ENCODE data around the gene RAB3GAP1. TPM values are rescaled to one million over a fixed set of nuclear protein-coding genes. Genes with fewer than 3 reads are reported as not detected.
"Not testable (repeated sequence)": the region's sequence is repeated elsewhere in the genome, so short reads cannot be mapped to it uniquely, and the experiment has no call there.

Gene RAB3GAP1
- total RNA-seq, 1 experiment from 2014 or later = 36.8 TPM

DNA sequence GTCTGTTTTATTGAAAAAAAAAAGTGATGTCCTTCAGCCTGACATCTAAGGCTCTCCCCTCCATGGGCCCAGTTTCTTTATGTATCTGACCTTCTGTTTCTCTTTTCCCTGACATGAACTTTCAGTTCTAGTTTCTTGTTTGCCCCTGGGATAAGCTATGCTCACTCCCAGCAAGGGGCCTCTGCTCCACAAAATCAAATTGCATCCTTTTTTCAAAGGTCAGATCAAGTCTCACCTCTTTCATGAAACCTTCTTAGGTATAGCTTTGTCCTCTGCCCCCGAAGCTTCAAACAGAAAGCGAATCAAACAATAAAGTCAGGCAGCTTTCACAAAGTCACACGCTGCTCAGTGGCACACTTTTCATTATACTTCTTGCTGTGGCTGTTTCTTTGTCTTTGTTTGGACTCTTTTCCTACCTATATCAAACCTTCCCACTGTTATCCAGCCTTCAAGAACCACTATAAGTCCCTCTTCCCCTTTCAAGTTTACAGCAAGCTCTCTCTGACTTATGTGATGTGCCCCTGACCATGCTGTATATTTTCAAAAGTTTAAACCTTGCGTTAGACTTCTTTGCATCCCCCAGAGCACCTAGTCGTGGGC, 28.1 kb upstream of the RAB3GAP1 start:
- no peaks in the 10 kb centered on the region for H3K36me3 ChIP-seq (ENCODE audit: low read depth)
- POLR2A ChIA-PET (ENCODE audit: unreplicated experiment) = no interaction called here
- BruUV-seq (replicated peaks) = no TSS peak
- H3K4me2 ChIP-seq = no peak overlapping the region
- CTCF ChIA-PET = no interaction called here
- H3K4me3 ChIP-seq = no peak overlapping the region
- no peak overlapping the region for H3K27ac ChIP-seq
- H3K9me3 ChIP-seq (ENCODE audit: insufficient read depth, low read depth) = no peaks in the 10 kb centered on the region
- no peaks in the 10 kb centered on the region for H3K9me2 ChIP-seq (ENCODE audit: insufficient read depth)
- H3K27me3 ChIP-seq (ENCODE audit: insufficient read depth, low read depth) = no peaks in the 10 kb centered on the region
- no peak for TF ChIP-seq EZH2 (IDR thresholded peaks at IDR 0.05; ENCODE audit: low read depth)
- TF ChIP-seq, protein P1, sequence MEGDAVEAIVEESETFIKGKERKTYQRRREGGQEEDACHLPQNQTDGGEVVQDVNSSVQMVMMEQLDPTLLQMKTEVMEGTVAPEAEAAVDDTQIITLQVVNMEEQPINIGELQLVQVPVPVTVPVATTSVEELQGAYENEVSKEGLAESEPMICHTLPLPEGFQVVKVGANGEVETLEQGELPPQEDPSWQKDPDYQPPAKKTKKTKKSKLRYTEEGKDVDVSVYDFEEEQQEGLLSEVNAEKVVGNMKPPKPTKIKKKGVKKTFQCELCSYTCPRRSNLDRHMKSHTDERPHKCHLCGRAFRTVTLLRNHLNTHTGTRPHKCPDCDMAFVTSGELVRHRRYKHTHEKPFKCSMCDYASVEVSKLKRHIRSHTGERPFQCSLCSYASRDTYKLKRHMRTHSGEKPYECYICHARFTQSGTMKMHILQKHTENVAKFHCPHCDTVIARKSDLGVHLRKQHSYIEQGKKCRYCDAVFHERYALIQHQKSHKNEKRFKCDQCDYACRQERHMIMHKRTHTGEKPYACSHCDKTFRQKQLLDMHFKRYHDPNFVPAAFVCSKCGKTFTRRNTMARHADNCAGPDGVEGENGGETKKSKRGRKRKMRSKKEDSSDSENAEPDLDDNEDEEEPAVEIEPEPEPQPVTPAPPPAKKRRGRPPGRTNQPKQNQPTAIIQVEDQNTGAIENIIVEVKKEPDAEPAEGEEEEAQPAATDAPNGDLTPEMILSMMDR (conservative IDR thresholded peaks at IDR 0.05) = no peak
- H3F3A ChIP-seq (ENCODE audit: insufficient read depth, low read depth) = no peaks in the 10 kb centered on the region
- no peaks in the 10 kb centered on the region for H3K4me1 ChIP-seq (replicated peaks; ENCODE audit: insufficient read depth)
- no peaks in the 10 kb centered on the region for H3K79me2 ChIP-seq (ENCODE audit: low read depth)
- H4K20me1 ChIP-seq (ENCODE audit: insufficient read depth) = no peaks in the 10 kb centered on the region
- DNase-seq = no peak
- H2AFZ ChIP-seq = no peak overlapping the region
- intact Hi-C loops (cut with micrococcal nuclease; ENCODE audit: unreplicated experiment) = no loop called here

DNA sequence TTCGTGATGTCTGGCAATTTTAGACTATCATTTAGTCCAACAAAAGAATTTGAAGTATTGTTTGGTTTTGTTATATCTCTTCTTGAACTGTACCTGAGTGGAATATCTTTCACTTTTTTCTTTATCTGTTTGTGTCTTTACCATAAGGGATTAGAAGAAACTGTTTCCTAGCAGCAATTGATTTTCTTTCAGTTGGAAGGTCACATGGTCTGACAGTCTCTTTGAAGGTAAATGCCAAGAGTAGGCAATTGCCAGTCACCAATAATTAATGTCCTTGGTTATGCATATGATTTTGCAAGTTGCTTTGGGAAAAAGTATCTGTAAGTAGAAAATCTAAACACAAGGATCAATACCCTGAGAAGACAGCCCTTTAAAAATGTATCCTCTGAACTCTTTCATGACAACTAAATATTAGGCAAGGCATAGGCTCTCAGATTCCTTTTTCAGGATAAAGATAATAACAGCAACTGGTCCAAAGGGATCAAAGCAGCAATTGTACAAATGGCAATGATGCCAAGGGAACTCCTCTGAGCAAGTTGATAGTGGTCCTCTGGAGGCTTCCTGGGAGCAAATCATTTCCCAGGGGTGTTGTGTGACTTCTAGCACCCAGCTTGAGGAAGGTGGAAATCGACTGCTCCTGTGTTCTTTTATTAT, 22.5 kb upstream of the RAB3GAP1 start:
- no peak for DNase-seq
- no peak overlapping the region for H2AFZ ChIP-seq
- H3K27me3 ChIP-seq (ENCODE audit: insufficient read depth, low read depth) = no peaks in the 10 kb centered on the region
- H3K9me3 ChIP-seq (ENCODE audit: insufficient read depth, low read depth) = no peaks in the 10 kb centered on the region
- no peak overlapping the region for H3K27ac ChIP-seq
- no peaks in the 10 kb centered on the region for H4K20me1 ChIP-seq (ENCODE audit: insufficient read depth)
- intact Hi-C loops (cut with micrococcal nuclease; ENCODE audit: unreplicated experiment) = no loop called here
- BruUV-seq (replicated peaks) = no TSS peak
- H3K4me2 ChIP-seq = no peak overlapping the region
- no peak overlapping the region for H3K4me3 ChIP-seq
- no peaks in the 10 kb centered on the region for H3K36me3 ChIP-seq (ENCODE audit: low read depth)
- no peaks in the 10 kb centered on the region for H3K79me2 ChIP-seq (ENCODE audit: low read depth)
- H3K4me1 ChIP-seq (replicated peaks; ENCODE audit: insufficient read depth) = no peaks in the 10 kb centered on the region
- H3F3A ChIP-seq (ENCODE audit: insufficient read depth, low read depth) = no peaks in the 10 kb centered on the region
- no peaks in the 10 kb centered on the region for H3K9me2 ChIP-seq (ENCODE audit: insufficient read depth)
- POLR2A ChIA-PET (ENCODE audit: unreplicated experiment) = no interaction called here
- TF ChIP-seq EZH2 (IDR thresholded peaks at IDR 0.05; ENCODE audit: low read depth) = no peak
- CTCF ChIA-PET = no interaction called here

DNA sequence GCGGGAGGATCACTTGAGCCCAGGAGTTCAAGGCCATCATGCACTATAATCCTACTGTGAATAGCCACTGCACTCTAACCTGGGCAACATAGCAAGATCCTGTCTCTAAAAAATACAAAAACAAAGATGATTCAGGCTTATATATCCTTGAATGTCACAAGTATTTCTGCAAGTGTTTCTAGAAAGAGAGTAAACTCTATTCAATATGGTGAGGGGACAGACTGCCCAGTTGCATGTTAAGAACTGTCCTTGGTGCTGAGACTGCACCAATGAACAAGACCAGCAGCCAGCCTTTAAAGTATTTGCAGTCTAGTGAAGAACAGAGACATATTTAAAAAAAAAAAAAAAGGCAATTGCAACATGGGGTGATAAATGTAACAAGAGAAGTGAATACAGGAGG, 21.3 kb upstream of the RAB3GAP1 start:
- Histone ChIP-seq H3K79me2 (ENCODE audit: low read depth) (no peaks in the 10 kb centered on the region), H3K9me3 (ENCODE audit: insufficient read depth, low read depth) (no peaks in the 10 kb centered on the region), H3K4me3 (no peak overlapping the region), H2AFZ (no peak overlapping the region), H3K27ac (no peak overlapping the region), H3K27me3 (ENCODE audit: insufficient read depth, low read depth) (no peaks in the 10 kb centered on the region), H4K20me1 (ENCODE audit: insufficient read depth) (no peaks in the 10 kb centered on the region), H3F3A (ENCODE audit: insufficient read depth, low read depth) (no peaks in the 10 kb centered on the region), H3K36me3 (ENCODE audit: low read depth) (no peaks in the 10 kb centered on the region), H3K4me2 (no peak overlapping the region), H3K9me2 (ENCODE audit: insufficient read depth) (no peaks in the 10 kb centered on the region), H3K4me1 (replicated peaks; ENCODE audit: insufficient read depth) (no peaks in the 10 kb centered on the region)
- intact Hi-C loops (cut with micrococcal nuclease; ENCODE audit: unreplicated experiment) = no loop called here
- DNase-seq = peak in 1 of 2 experiments; percentile 34
- TF ChIP-seq, protein P1 (conservative IDR thresholded peaks at IDR 0.05) = no peak
- no peak for TF ChIP-seq EZH2 (IDR thresholded peaks at IDR 0.05; ENCODE audit: low read depth)
- no TSS peak for BruUV-seq (replicated peaks)
- CTCF ChIA-PET = no interaction called here
- POLR2A ChIA-PET (ENCODE audit: unreplicated experiment) = no interaction called here

GRCh38 chr2:135033216-135033615, 18.9 kb upstream of the RAB3GAP1 start:
- H4K20me1 ChIP-seq (ENCODE audit: insufficient read depth); DNase-seq; H3K79me2 ChIP-seq (ENCODE audit: low read depth); H3K4me2 ChIP-seq; H2AFZ ChIP-seq; POLR2A ChIA-PET (ENCODE audit: unreplicated experiment); H3K9me2 ChIP-seq (ENCODE audit: insufficient read depth); intact Hi-C loops (cut with micrococcal nuclease; ENCODE audit: unreplicated experiment); H3K4me3 ChIP-seq; BruUV-seq (replicated peaks); H3F3A ChIP-seq (ENCODE audit: insufficient read depth, low read depth); H3K4me1 ChIP-seq (replicated peaks; ENCODE audit: insufficient read depth); H3K27ac ChIP-seq; H3K27me3 ChIP-seq (ENCODE audit: insufficient read depth, low read depth); H3K36me3 ChIP-seq (ENCODE audit: low read depth); CTCF ChIA-PET; H3K9me3 ChIP-seq (ENCODE audit: insufficient read depth, low read depth): not testable (repeated sequence)
